B cell (primary cell): ENCODE measurements around the gene THRAP3.

ENCODE experiments used
- EZH2 ChIP-seq: IDR thresholded peaks from 2 replicates; pipeline ENCODE4 v1.6.1; 2012; ENCODE audit warnings: borderline replicate concordance, low read depth, mild to moderate bottlenecking, moderate library complexity, low read length; ENCODE audit not compliant: insufficient read depth, poor library complexity, severe bottlenecking
- TF ChIP-seq, protein P1 (sequence below): fragments of 200-600 bp; IDR thresholded peaks from one replicate; pipeline ENCODE4 v1.8.0; 2022; ENCODE audit warnings: antibody characterized with exemption, mild to moderate bottlenecking

DNA sequence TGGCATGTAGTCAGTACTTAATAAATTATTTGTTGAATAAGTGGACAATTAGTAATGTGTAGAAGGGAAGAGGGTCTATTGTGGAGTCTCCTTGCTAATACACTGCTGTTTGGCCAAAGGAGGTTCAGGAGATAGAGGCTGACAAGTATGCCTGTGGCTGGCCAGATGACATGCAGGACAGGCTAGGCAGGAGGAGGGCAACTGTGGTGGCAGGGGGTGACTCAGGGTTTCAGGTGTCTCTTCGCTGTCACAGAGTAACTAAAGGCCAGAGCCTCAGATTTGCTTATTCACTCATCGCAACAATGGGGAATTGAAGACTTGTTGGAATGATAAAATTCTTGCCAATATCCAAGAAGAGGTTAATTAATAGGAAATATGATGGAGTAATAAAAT is 33.1 kb downstream of the THRAP3 start:
- TF ChIP-seq, protein P1, sequence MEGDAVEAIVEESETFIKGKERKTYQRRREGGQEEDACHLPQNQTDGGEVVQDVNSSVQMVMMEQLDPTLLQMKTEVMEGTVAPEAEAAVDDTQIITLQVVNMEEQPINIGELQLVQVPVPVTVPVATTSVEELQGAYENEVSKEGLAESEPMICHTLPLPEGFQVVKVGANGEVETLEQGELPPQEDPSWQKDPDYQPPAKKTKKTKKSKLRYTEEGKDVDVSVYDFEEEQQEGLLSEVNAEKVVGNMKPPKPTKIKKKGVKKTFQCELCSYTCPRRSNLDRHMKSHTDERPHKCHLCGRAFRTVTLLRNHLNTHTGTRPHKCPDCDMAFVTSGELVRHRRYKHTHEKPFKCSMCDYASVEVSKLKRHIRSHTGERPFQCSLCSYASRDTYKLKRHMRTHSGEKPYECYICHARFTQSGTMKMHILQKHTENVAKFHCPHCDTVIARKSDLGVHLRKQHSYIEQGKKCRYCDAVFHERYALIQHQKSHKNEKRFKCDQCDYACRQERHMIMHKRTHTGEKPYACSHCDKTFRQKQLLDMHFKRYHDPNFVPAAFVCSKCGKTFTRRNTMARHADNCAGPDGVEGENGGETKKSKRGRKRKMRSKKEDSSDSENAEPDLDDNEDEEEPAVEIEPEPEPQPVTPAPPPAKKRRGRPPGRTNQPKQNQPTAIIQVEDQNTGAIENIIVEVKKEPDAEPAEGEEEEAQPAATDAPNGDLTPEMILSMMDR, result no peak
- TF ChIP-seq EZH2, result no peak
